ENCODE data around the gene SYT3.
"Not testable (repeated sequence)": the region's sequence is repeated elsewhere in the genome, so short reads cannot be mapped to it uniquely, and the experiment has no call there.

Gene SYT3

DNA sequence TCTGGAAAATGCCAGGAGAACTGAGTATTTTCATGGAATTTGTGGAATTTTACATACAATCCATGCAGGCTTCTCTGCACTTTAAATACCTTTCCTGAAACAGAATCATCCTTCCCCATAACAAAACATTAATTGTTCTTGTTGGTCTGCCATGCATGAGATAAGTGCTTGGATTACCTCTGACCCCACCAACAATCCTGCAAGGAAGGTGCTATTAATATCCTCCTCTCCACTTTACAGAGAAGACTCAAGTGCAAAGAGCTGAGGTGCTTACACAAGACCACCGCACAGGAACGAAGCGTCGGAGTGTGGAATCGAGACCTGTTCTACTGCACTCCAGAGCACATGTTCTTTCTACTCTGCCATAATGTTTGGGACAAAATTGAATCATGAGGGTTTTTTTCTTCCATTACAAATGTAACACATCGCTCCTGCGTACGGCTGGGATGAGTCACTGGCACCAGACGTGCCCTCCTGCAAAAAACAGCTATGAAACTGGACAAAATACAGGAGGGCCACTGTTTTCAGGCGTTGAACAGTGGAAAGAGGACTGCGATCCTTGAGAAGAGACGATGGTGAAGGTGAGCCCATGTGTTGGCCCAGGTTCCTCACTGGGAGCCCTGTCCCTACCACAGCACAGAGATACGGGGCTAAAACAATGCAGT is 58.6 kb downstream of the SYT3 start:
- H3K27ac ChIP-seq (replicated peaks): no peak overlapping the region
- no peak for DNase-seq (ENCODE audit: low read depth in 1 of 2, low spot score in 1 of 2)
- no peaks in the 10 kb centered on the region for H3K27me3 ChIP-seq (ENCODE audit: insufficient read depth, poor library complexity, severe bottlenecking)
- H3K4me3 ChIP-seq (replicated peaks; ENCODE audit: insufficient read depth, low read length): no peak overlapping the region
- TF ChIP-seq POLR2AphosphoS5 (IDR thresholded peaks at IDR 0.05; ENCODE audit: low read depth): no peak
- TF ChIP-seq GABPA (IDR thresholded peaks at IDR 0.05; ENCODE audit: low read depth): no peak
- TF ChIP-seq SPI1 (IDR thresholded peaks at IDR 0.05; ENCODE audit: borderline replicate concordance, low read depth): no peak
- TF ChIP-seq, protein P1, sequence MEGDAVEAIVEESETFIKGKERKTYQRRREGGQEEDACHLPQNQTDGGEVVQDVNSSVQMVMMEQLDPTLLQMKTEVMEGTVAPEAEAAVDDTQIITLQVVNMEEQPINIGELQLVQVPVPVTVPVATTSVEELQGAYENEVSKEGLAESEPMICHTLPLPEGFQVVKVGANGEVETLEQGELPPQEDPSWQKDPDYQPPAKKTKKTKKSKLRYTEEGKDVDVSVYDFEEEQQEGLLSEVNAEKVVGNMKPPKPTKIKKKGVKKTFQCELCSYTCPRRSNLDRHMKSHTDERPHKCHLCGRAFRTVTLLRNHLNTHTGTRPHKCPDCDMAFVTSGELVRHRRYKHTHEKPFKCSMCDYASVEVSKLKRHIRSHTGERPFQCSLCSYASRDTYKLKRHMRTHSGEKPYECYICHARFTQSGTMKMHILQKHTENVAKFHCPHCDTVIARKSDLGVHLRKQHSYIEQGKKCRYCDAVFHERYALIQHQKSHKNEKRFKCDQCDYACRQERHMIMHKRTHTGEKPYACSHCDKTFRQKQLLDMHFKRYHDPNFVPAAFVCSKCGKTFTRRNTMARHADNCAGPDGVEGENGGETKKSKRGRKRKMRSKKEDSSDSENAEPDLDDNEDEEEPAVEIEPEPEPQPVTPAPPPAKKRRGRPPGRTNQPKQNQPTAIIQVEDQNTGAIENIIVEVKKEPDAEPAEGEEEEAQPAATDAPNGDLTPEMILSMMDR (IDR thresholded peaks at IDR 0.05; ENCODE audit: insufficient read depth, low read length): no peak
- TF ChIP-seq REST (IDR thresholded peaks at IDR 0.05; ENCODE audit: insufficient replicate concordance, low read depth): no peak

DNA sequence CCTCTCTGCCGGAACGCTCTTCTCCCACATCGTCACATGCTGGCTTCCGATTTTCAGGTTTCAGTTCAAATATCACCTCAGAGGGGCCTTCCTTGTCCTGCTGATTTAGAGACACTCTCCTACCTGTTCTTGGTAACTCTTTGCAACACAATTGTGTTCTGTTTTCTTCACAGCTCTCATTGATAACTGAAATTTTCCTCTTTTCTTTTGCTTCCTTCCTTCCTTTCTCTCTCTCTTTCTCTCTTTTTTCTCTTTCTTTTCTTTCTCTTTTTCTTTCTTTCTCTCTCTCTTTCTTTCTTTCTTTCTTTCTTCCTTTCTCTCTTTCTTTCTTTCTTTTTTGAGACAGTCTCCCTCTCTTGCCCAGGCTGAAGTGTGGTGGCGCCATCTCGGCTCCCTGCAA is 59.4 kb downstream of the SYT3 start:
- TF ChIP-seq GABPA (IDR thresholded peaks at IDR 0.05; ENCODE audit: low read depth) (no peak), POLR2AphosphoS5 (IDR thresholded peaks at IDR 0.05; ENCODE audit: low read depth) (no peak), REST (IDR thresholded peaks at IDR 0.05; ENCODE audit: insufficient replicate concordance, low read depth) (no peak), SPI1 (IDR thresholded peaks at IDR 0.05; ENCODE audit: borderline replicate concordance, low read depth) (no peak)
- TF ChIP-seq, protein P1 (IDR thresholded peaks at IDR 0.05; ENCODE audit: insufficient read depth, low read length): no peak
- Histone ChIP-seq H3K27me3 (ENCODE audit: insufficient read depth, poor library complexity, severe bottlenecking) (no peaks in the 10 kb centered on the region), H3K4me3 (replicated peaks; ENCODE audit: insufficient read depth, low read length) (no peak overlapping the region), H3K27ac (replicated peaks) (no peak overlapping the region)
- DNase-seq (ENCODE audit: low read depth in 1 of 2, low spot score in 1 of 2): no peak

DNA sequence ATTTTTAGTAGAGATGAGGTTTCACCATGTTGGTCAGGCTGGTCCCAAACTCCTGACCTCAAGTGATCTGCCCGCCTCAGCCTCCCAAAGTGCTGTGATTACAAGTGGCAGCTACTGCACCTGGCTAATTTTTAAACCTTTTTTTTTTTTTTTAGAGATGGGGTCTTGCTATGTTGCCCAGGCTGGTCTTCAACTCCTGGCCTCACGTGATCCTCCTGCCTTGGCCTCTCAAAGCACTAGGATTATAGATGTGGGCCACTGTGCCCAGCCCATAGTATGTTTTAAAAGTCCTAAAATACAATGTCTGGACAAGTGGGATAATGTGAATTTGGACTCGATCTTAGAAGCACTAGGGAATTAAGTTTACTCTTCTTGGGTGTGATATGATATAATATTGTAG is 62.9 kb downstream of the SYT3 start:
- not testable (repeated sequence) for H3K27ac ChIP-seq (replicated peaks)

GRCh38 chr19:50573741-50574461 is 65.8 kb downstream of the SYT3 start:
- Histone ChIP-seq H3K4me3 (replicated peaks; ENCODE audit: insufficient read depth, low read length) (no peak overlapping the region), H3K27ac (replicated peaks) (no peak overlapping the region), H3K27me3 (ENCODE audit: insufficient read depth, poor library complexity, severe bottlenecking) (peaks cover 5% of the 10 kb centered on the region)
- no peak for DNase-seq (ENCODE audit: low read depth in 1 of 2, low spot score in 1 of 2)
- TF ChIP-seq, protein P1 (IDR thresholded peaks at IDR 0.05; ENCODE audit: insufficient read depth, low read length): no peak
- TF ChIP-seq SPI1 (IDR thresholded peaks at IDR 0.05; ENCODE audit: borderline replicate concordance, low read depth) (no peak), GABPA (IDR thresholded peaks at IDR 0.05; ENCODE audit: low read depth) (no peak), REST (IDR thresholded peaks at IDR 0.05; ENCODE audit: insufficient replicate concordance, low read depth) (no peak), POLR2AphosphoS5 (IDR thresholded peaks at IDR 0.05; ENCODE audit: low read depth) (no peak)

More for the DNA sequence above, 62.9 kb downstream of the SYT3 start:
- H3K27me3 ChIP-seq (ENCODE audit: insufficient read depth, poor library complexity, severe bottlenecking); H3K4me3 ChIP-seq (replicated peaks; ENCODE audit: insufficient read depth, low read length); DNase-seq (ENCODE audit: low read depth in 1 of 2, low spot score in 1 of 2): not testable (repeated sequence)

Data from HL-60 (cell line).